Breast epithelium (tissue), 4 donors: ENCODE data around the gene TMEM141. TPM values are rescaled to one million over a fixed set of nuclear protein-coding genes. Genes with fewer than 3 reads are reported as not detected.

Experiments used
- DNase-seq, 2 donors: peaks; one replicate each; pipeline ENCODE4 v3.0.0-alpha.2; 2019; ENCODE audit warnings: low spot score in 2 of 2
- H3K27ac ChIP-seq, 2 donors: fragments of 200-600 bp; sonication (generic) in 1 of 2; one replicate each; pipeline ENCODE4 v1.5.1; 2016 to 2019; ENCODE audit warnings: mild to moderate bottlenecking in 1 of 2
- H3K27me3 ChIP-seq, 2 donors: fragments of 200-600 bp; sonication (generic) in 1 of 2; one replicate each; pipeline versions ENCODE4 v1.5.1 to v1.6.0; 2017 to 2019; ENCODE audit warnings: control low read depth in 1 of 2, mild to moderate bottlenecking in 1 of 2
- H3K36me3 ChIP-seq: fragments of 200-600 bp; one replicate; pipeline ENCODE4 v1.5.1; 2019
- H3K4me1 ChIP-seq, 2 donors: fragments of 200-600 bp; sonication (generic); one replicate each; pipeline ENCODE4 v1.5.1; 2016 to 2019; ENCODE audit warnings: control low read depth in 1 of 2
- H3K4me3 ChIP-seq, 3 donors: fragments of 200-600 bp; sonication (generic); 1 replicate in 2 of 3; 2 replicates in 1 of 3; pipeline ENCODE4 v1.5.1; 2016 to 2019; ENCODE audit warnings: mild to moderate bottlenecking in 3 of 3, moderate library complexity in 2 of 3
- H3K9me3 ChIP-seq, 2 donors: fragments of 200-600 bp; sonication (generic) in 1 of 2; one replicate each; pipeline ENCODE4 v1.5.1; 2016 to 2019; ENCODE audit warnings: control low read depth in 1 of 2
- CTCF ChIP-seq, 3 donors: fragments of 450-650 bp; IDR thresholded peaks; one replicate each; pipeline ENCODE4 v1.5.1; 2016 to 2017; ENCODE audit warnings: antibody characterized with exemption in 3 of 3, mild to moderate bottlenecking in 3 of 3, moderate library complexity in 3 of 3
- POLR2A ChIP-seq: fragments of 450-650 bp; IDR thresholded peaks from one replicate; pipeline ENCODE4 v1.6.1; 2016; ENCODE audit warnings: antibody characterized with exemption, mild to moderate bottlenecking, moderate library complexity
- POLR2AphosphoS5 ChIP-seq, 3 donors: sonication (generic); formaldehyde crosslinking; IDR thresholded peaks; one replicate each; pipeline ENCODE4 v1.6.1; 2017; ENCODE audit warnings: antibody characterized with exemption in 3 of 3
- intact Hi-C: fragments of 100-400 bp; cut with DNase I; formaldehyde crosslinking; loops from one replicate; pipeline ENCODE4 v1.15.1; 2023; ENCODE audit warnings: low total_unique reads
- total RNA-seq, 3 donors: library from RNA; depleted of rRNA; stranded (reverse); fragments of >200 nt; gene quantifications; one replicate each; pipeline ENCODE4 v1.1.0, GENCODE V29; 2016

TMEM141 gene
- total RNA-seq, 3 donors from 2014 or later: 85.8 to 121 (median 103) TPM

- peaks cover 16% of the 10 kb centered on the region for H3K36me3 ChIP-seq
- intact Hi-C loops: no loop called here
Measured at GRCh38 chr9:136825295-136826187, 34.4 kb downstream of the TMEM141 start.

GRCh38 chr9:136826188-136826541, 35.0 kb downstream of the TMEM141 start:
- Histone ChIP-seq H3K27ac (no peak overlapping the region), H3K27me3 (no peaks in the 10 kb centered on the region), H3K4me1 (no peaks in the 10 kb centered on the region), H3K36me3 (peaks cover 16% of the 10 kb centered on the region), H3K4me3 (no peak overlapping the region), H3K9me3 (no peaks in the 10 kb centered on the region)
- no peak for TF ChIP-seq POLR2AphosphoS5 (IDR thresholded peaks at IDR 0.05)
- intact Hi-C loops: no loop called here
- no peak for DNase-seq

More at GRCh38 chr9:136825295-136826187, 34.4 kb downstream of the TMEM141 start:
- Histone ChIP-seq H3K27ac (no peak overlapping the region), H3K27me3 (no peaks in the 10 kb centered on the region), H3K4me1 (no peaks in the 10 kb centered on the region), H3K9me3 (no peaks in the 10 kb centered on the region), H3K4me3 (no peak overlapping the region)
- DNase-seq: no peak
- TF ChIP-seq CTCF (IDR thresholded peaks at IDR 0.05) (no peak), POLR2A (no peak), POLR2AphosphoS5 (IDR thresholded peaks at IDR 0.05) (no peak)

- H3K4me1 ChIP-seq: no peaks in the 10 kb centered on the region
- no peak overlapping the region for H3K4me3 ChIP-seq
- intact Hi-C loops: no loop called here
- no peak overlapping the region for H3K27ac ChIP-seq
- no peak for TF ChIP-seq POLR2AphosphoS5 (IDR thresholded peaks at IDR 0.05)
- no peak for TF ChIP-seq POLR2A
- no peak for TF ChIP-seq CTCF (IDR thresholded peaks at IDR 0.05)
- H3K27me3 ChIP-seq: no peaks in the 10 kb centered on the region
- peaks cover 16% of the 10 kb centered on the region for H3K36me3 ChIP-seq
- no peak for DNase-seq
- H3K9me3 ChIP-seq: no peaks in the 10 kb centered on the region
Measured at GRCh38 chr9:136826703-136827582, 35.8 kb downstream of the TMEM141 start.

- intact Hi-C loops: no loop called here
- TF ChIP-seq CTCF (IDR thresholded peaks at IDR 0.05) (no peak), POLR2AphosphoS5 (IDR thresholded peaks at IDR 0.05) (no peak), POLR2A (no peak)
- no peak for DNase-seq
Measured at GRCh38 chr9:136827794-136828473, 36.8 kb downstream of the TMEM141 start.

GRCh38 chr9:136828474-136829140, 37.5 kb downstream of the TMEM141 start:
- intact Hi-C loops: no loop called here
- no peak overlapping the region for H3K27ac ChIP-seq
- H3K27me3 ChIP-seq: no peaks in the 10 kb centered on the region
- no peaks in the 10 kb centered on the region for H3K4me1 ChIP-seq
- no peak for TF ChIP-seq CTCF (IDR thresholded peaks at IDR 0.05)
- TF ChIP-seq POLR2AphosphoS5 (IDR thresholded peaks at IDR 0.05): no peak
- no peak for TF ChIP-seq POLR2A
- no peaks in the 10 kb centered on the region for H3K9me3 ChIP-seq
- DNase-seq: no peak
- H3K36me3 ChIP-seq: peaks cover 16% of the 10 kb centered on the region
- H3K4me3 ChIP-seq: no peak overlapping the region

More at GRCh38 chr9:136827794-136828473, 36.8 kb downstream of the TMEM141 start:
- no peaks in the 10 kb centered on the region for H3K4me1 ChIP-seq
- peaks cover 16% of the 10 kb centered on the region for H3K36me3 ChIP-seq
- H3K27me3 ChIP-seq: no peaks in the 10 kb centered on the region
- no peaks in the 10 kb centered on the region for H3K9me3 ChIP-seq
- H3K4me3 ChIP-seq: no peak overlapping the region
- no peak overlapping the region for H3K27ac ChIP-seq
